ENCODE data around the gene GNAS-AS1. TPM values are rescaled to one million over a fixed set of nuclear protein-coding genes. Genes with fewer than 3 reads are reported as not detected.

GNAS-AS1 gene
- total RNA-seq, 1 donor from 2014 or later = 4.9 TPM

DNA sequence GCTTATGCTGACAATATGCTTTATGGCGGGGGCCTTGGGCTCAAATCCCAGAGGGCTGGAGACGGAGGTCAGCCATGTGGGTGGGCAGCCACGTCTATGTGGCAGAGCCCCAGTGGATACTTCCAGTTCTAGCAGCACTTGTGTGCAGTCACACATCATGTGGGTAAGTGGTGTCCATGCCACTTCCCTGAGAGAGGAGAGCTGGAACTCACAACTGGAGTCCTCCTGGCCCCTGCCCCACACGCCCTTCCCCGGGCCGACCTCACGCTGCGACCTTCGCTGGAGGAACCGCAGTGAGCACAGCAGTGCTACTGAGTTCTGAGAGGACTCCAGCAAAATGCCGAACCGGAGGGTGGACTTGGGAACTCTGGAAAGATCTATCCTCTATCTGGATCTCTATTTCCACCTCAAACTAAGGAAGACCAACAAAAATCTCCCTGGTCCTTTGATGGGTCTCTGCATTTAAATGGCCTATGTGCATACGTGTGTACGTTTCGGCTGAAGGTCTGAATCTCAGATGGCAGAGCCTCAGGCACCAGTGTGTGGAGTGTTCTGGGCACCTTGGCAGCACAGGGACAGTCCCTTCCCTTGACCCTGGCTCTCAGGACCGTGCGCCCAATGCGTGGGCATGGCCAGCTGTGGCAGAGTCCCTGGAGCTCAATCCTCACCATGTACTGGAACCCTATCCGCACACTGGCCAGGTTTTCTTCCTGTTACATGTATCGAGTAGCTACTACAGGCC is 55.4 kb downstream of the GNAS-AS1 start:
- H3K4me3 Mint-ChIP-seq (ENCODE audit: unreplicated experiment) = no peak overlapping the region
- no peak for DNase-seq (ENCODE audit: low spot score)
- no peaks in the 10 kb centered on the region for H3K9me3 Mint-ChIP-seq (ENCODE audit: unreplicated experiment)
- H3K27me3 Mint-ChIP-seq (ENCODE audit: unreplicated experiment) = no peaks in the 10 kb centered on the region
- no peaks in the 10 kb centered on the region for H3K4me1 Mint-ChIP-seq (ENCODE audit: unreplicated experiment)
- H3K36me3 Mint-ChIP-seq (ENCODE audit: low read depth, unreplicated experiment) = no peaks in the 10 kb centered on the region
- no peak overlapping the region for H3K27ac Mint-ChIP-seq (ENCODE audit: unreplicated experiment)
- no peak for TF ChIP-seq CTCF (IDR thresholded peaks at IDR 0.05; ENCODE audit: unreplicated experiment)

DNA sequence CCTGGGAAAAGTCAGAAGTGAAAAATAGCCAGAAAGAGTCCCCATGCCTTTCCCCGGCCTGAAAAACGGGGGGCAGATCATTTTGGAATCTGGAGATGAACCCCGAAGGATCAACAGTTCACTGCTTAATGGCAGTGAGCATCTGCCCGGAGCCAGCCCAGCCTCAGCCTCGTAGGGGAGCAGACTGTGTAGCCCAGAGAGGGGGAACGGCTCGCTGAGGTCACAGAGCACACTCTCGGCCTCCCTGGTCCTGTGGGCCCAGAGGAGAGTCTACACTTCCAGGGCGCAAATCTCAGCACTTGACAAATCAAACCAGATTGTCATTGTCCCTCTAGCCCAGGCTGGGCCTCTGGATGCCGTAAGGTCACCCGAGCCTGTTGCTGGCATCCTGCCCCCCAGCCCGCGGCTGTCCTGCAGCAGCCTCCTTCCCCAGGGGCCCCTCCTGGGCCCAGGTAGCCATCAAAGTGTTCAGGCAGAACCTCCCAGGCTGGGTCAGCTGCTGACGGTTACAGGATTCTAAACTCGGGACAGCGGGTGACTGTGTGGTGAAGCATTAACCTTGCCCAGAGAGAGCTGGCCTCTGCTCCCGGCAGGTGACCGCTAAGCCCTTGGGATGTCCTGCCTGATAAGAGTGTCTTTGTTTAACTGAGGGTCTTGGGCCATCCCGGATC is 56.1 kb downstream of the GNAS-AS1 start:
- H3K27me3 Mint-ChIP-seq (ENCODE audit: unreplicated experiment) = no peaks in the 10 kb centered on the region
- no peak overlapping the region for H3K4me3 Mint-ChIP-seq (ENCODE audit: unreplicated experiment)
- H3K27ac Mint-ChIP-seq (ENCODE audit: unreplicated experiment) = no peak overlapping the region
- TF ChIP-seq CTCF (IDR thresholded peaks at IDR 0.05; ENCODE audit: unreplicated experiment) = no peak
- no peak for DNase-seq (ENCODE audit: low spot score)
- H3K36me3 Mint-ChIP-seq (ENCODE audit: low read depth, unreplicated experiment) = no peaks in the 10 kb centered on the region
- H3K9me3 Mint-ChIP-seq (ENCODE audit: unreplicated experiment) = no peaks in the 10 kb centered on the region
- no peaks in the 10 kb centered on the region for H3K4me1 Mint-ChIP-seq (ENCODE audit: unreplicated experiment)

DNA sequence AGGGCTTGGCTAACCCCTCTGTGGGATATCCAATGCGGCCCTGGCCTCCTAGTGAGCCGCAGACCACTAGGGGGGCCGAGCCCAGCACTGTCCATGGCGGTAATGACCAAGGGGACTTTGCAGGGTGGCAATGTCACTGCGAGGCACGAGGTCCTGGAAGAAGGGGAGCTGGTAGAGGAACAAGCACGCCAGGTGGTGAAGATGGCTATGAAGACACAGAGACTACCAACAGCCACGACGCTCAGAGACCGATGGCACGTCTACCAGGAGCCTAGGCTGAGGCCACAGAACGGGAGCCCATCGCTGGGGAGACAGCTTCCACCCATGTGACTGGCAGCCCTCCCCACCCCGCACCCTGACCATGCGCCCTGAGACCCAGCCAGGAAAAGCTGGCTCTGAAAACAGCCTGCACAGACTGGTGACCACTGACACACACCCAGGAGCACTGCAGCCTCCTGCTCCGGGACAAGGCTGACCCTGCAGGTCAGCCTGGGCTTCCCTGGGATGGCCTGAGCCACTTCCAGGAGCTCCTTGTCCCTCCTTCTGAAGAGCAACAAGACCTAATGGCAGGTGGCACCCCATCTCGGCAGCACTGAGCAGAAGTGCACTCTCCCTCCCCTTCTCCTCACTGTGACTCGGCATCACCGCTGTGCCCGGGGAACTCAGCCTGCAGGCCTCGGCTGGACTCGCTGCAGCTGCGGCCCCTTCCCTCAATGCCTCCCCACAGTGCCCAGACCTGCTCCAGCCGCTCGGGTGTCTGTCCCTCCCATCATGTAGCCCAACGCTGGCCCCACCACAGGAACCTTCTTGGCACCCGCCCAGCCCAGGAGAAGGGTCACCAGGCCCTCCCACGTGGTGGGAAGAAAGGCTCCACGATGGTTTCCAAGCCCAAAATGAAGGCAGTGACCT is 56.9 kb downstream of the GNAS-AS1 start:
- H3K36me3 Mint-ChIP-seq (ENCODE audit: low read depth, unreplicated experiment) = no peaks in the 10 kb centered on the region
- H3K4me3 Mint-ChIP-seq (ENCODE audit: unreplicated experiment) = no peak overlapping the region
- H3K27me3 Mint-ChIP-seq (ENCODE audit: unreplicated experiment) = no peaks in the 10 kb centered on the region
- no peaks in the 10 kb centered on the region for H3K9me3 Mint-ChIP-seq (ENCODE audit: unreplicated experiment)
- no peak overlapping the region for H3K27ac Mint-ChIP-seq (ENCODE audit: unreplicated experiment)
- no peak for DNase-seq (ENCODE audit: low spot score)
- no peaks in the 10 kb centered on the region for H3K4me1 Mint-ChIP-seq (ENCODE audit: unreplicated experiment)
- TF ChIP-seq CTCF (IDR thresholded peaks at IDR 0.05; ENCODE audit: unreplicated experiment) = no peak

- H3K4me1 Mint-ChIP-seq (ENCODE audit: unreplicated experiment) = no peaks in the 10 kb centered on the region
- DNase-seq (ENCODE audit: low spot score) = no peak
- no peak overlapping the region for H3K4me3 Mint-ChIP-seq (ENCODE audit: unreplicated experiment)
- H3K27ac Mint-ChIP-seq (ENCODE audit: unreplicated experiment) = no peak overlapping the region
- no peak for TF ChIP-seq CTCF (IDR thresholded peaks at IDR 0.05; ENCODE audit: unreplicated experiment)
- no peaks in the 10 kb centered on the region for H3K36me3 Mint-ChIP-seq (ENCODE audit: low read depth, unreplicated experiment)
- H3K27me3 Mint-ChIP-seq (ENCODE audit: unreplicated experiment) = no peaks in the 10 kb centered on the region
- H3K9me3 Mint-ChIP-seq (ENCODE audit: unreplicated experiment) = no peaks in the 10 kb centered on the region
These were observed 58.3 kb downstream of the GNAS-AS1 start for GRCh38 chr20:58792426-58792825.
